HG03520 (cell line): ENCODE measurements around the gene MINPP1.

Source experiments
- ATAC-seq: cut with Tn5 transposase; IDR thresholded peaks from one replicate; pipeline ENCODE4 v1.9.1; 2021; ENCODE audit warnings: mild to moderate bottlenecking, moderate library complexity; ENCODE audit not compliant: unreplicated experiment

Gene MINPP1

GRCh38 chr10:87518937-87519336, 14.2 kb downstream of the MINPP1 start:
- ATAC-seq: no peak

DNA sequence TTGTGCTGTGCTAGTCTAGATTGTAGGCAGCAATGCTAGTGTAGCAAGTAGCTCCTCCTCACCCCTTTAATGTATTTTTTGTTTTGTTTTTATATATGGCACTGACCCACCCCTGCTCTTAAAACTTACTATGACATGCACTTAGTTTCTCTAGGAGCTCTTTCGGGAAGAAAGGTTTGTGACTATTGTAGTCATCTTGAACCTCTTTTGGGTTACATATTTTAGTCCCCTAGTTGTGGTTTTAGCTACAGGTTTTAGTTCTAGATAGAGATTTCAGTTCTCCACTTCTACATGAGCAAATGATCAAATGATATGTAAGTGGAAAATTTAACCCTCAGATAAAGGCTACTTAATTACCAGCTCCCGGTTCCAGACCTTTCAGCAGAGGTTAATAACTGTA, 14.9 kb downstream of the MINPP1 start:
- no peak for ATAC-seq

- ATAC-seq: no peak
Observed at GRCh38 chr10:87523731-87524130, 19.0 kb downstream of the MINPP1 start.

DNA sequence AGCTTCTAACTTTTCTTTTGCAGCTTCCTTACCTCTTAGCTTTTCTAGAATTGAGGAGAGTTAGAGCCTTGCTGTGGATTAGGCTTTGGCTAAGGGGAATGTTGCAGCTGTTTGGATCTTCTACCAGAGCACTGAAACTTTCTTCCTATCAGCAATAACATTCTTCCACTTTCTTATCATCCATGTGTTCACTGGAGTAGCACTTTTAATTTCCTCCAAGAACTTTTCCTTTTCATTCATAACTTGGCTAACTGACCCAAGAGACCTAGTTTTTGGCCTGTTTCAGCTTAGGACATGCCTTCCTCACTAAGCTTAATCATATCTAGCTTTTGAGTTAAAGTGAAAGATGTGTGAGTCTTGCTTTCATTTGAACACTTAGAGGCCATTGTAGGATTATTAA, 19.6 kb downstream of the MINPP1 start:
- ATAC-seq: no peak

DNA sequence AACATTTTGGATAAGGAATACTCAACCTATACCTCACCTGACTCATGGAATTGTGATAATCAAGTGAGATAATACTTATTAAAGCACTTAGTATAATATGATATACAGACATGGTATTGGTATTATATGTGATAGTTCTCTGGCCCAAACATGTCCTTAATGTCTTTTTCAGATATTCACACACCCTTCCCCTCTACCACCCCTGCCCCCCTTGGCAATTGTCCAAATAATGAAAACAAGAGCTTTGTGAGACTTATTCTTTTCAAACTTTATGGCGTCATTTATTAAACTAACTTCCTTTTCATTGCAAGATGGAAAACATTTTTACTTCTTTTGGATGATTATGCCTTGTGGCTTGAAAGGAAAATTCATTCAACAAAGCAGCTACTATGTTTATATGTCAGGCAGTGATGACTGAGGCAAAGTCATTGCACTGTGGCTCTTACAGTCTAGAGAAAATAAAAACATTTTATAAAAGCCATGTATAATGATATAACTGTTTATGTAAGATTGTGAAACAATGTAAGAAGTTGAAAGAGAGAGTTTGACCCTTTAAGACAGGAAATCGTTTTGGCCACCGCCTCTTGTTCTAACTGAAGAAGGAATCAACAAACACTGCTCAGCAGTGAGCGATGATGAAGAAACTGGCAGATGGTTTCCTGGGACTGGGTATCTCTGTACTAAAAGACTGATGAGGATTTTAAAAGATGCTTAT, 27.4 kb downstream of the MINPP1 start:
- no peak for ATAC-seq

DNA sequence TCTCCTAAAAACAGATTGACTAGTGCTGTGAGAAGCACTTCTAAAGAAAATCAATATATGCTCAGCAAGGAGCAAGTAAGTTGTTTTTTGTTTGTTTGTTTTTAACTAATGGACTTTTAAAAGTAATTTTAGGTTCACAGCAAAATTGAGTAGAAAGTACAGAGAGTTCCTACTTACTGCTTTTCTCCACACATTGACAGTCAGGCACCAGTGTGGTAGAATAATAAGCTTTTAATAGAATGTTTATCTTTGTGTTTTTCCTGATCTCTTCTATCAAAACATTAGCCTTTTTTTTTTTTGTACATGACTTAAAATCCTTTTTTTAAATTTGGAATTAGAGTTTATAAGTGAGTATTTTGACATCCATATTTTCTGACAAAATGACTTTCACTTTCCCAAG, 28.0 kb downstream of the MINPP1 start:
- no peak for ATAC-seq

DNA sequence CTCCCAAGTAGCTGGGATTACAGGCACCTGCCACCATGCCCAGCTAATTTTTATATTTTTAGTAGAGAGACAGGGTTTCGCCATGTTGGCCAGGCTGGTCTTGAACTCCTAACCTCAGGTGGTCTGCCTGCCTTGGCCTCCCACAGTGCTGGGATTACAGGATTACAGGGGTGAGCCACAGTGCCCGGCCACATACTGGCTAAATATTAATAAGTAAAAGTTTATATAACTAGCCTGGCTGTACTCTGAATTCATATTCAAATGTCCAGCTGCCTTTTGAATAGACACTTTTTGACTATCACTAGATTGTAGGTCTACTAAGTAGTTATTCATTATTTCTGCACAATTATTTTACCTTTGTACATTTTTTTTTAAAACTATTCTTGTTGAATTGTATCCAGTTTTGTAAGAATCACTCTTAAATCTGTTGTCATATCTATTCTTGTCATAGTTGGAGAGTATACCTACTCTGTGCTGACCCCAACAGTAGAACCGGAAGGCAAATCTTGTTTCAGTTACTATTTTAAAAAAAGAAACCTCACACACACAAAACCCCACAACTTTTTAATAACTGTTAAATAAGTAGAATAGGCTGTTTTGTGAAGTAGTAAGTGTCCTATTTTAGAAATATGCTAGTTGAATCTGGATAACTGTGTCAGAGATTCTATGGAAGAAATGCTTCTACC, 29.6 kb downstream of the MINPP1 start:
- peak; percentile 69 for ATAC-seq

- no peak for ATAC-seq
Observed at GRCh38 chr10:87538092-87539015, 33.7 kb downstream of the MINPP1 start.

DNA sequence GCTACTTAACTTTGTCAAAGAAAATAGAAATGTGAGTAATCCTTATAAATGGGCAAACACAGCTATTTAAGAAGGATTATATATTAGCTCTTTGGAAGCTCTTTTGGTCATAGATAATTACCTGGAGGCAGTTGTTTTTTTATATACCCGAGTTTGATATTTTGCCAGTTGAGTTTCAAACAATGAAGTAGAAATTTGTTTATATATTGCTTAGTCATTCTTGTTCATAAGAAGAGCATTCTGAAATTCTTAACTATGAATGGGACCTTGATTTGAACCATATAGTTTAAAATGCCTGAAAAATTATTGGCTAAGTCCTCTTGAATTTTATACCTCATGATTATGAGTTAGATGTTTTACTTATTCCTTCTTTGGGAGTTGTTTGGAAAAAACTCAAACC, 36.4 kb downstream of the MINPP1 start:
- ATAC-seq: no peak

DNA sequence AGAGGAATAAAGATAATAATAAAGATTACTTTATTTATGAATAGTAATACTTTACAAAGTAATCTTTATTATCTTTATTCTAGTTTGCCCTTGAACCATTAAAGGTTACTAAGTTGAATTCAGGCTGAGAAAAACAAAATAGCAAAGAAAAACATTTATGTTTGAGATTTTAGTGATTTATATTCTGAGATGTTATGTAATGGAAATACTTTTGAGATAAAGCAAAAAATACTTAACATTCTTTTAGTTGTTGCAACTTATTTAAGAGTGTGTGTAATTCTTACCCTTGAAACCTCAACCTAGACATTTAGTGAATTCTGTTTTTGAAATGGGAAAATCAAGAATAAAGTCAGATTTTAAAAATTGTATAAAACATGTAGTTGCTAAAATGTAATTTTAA, 40.0 kb downstream of the MINPP1 start:
- ATAC-seq: no peak

DNA sequence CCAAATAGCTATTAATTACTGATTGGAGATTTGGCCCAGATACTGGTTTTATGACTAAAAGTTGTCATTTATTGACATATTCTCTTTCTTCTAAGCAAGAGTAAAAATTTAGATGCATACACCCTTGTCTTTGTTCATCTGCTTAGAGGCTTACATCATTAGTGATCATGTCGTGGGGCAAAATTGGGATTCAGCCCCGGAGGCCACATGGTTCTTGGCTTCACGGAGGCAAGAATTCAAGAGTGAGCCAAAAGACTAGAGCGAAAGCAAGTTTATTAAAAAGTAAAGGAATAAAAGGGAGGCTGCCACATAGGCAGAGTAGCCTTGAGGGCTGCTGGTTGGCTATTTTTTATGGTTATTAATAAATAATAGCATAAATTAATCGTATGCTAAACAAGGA, 41.1 kb downstream of the MINPP1 start:
- ATAC-seq: no peak

- no peak for ATAC-seq
Observed at GRCh38 chr10:87546210-87546609, 41.5 kb downstream of the MINPP1 start.

GRCh38 chr10:87546971-87547413, 42.3 kb downstream of the MINPP1 start:
- ATAC-seq: no peak

DNA sequence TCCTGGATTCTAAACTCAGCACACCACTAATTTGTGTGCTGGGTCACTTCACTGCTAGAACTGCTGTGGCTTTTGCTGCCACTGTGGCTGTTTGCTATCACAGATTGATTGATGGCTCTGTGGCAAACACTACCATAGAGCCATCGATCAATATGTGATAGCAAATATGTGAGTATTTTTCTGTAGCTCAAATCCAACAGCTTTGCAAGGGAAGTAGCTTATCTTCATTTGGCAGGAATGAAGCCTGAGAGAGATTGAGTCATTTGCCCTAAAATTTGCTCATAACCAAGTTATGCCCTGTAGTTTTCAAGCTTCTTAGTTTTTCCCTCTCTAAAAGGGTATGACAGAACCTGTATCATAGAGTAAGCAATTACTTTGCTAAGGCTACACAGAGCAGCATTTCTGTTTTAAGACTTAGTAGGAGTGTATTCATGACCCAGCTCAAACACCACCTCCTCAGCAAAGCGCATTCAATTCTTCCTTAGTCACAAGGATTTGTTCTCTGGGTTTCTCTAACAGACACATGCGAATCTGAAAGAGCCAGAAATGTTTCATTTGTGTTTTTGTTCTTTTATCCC, 43.1 kb downstream of the MINPP1 start:
- no peak for ATAC-seq

DNA sequence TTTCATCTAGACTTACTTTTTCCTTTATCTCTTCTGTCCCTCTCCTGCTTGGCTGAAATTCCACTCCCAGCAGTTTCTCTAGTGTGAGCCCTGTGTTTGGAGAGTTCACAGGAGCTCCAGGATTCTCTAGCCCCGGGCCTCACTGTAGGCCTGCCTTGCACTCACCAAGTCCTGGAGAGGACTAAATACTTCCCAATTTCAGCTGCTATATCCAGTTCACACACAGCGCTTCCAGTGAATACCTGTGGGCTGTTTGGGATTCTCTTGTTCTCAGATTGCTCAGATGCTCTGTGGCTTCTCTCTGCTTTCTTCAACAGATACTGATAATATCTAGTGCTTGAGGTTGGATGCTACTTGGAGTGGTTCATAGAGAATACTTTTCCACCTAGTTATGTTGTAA, 46.0 kb downstream of the MINPP1 start:
- no peak for ATAC-seq

- no peak for ATAC-seq
Observed at GRCh38 chr10:87551326-87551725, 46.6 kb downstream of the MINPP1 start.

- ATAC-seq: no peak
Observed at GRCh38 chr10:87552248-87552929, 47.7 kb downstream of the MINPP1 start.

- no peak for ATAC-seq
Observed at GRCh38 chr10:87557409-87557808, 52.7 kb downstream of the MINPP1 start.

GRCh38 chr10:87558333-87558732, 53.6 kb downstream of the MINPP1 start:
- ATAC-seq: no peak

DNA sequence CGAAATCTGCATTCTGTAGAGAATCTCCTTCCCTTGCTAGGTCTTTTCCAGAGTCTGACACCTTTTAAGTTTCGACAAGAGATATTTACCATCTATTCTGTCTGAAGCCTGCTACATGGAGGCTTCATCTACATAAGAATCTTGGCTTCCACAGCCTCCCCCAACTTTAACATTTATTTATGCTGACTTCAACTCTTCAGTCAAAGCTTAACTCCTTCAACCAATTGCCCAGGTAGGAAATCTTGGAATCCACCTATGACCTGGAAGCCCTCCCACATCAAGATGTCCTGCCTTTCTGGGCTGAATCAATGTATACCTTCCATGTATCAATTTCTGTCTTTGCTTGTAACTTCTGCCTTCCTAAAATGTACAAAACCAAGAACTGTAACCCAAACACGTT, 54.7 kb downstream of the MINPP1 start:
- no peak for ATAC-seq
